Measurements from ENCODE around the gene SFXN3.
A peak's percentile ranks its signal among the peaks of the same experiment; 100 is the strongest.
"Not testable (repeated sequence)": the region's sequence is repeated elsewhere in the genome, so short reads cannot be mapped to it uniquely, and the experiment has no call there.

Gene SFXN3

DNA sequence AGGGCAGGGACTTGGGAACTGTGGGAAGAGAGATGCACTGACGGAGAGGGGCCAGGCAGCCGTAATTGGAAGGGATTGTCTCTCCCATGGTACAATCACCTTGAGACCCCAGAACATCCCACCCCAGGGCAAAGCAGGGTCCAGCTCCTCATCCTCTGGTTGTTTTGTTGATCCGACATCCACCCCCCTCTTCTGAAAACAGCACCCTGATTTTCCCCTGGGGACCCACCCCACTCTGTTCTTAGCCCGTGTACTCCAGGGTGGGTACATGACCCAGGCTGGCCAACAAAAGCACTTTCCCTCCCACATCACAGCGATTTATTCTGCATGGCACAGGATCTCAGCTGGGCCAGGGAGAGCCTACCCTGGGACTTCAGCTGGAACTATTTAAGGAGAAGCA is 14.2 kb upstream of the SFXN3 start:
- no peak for DNase-seq

DNA sequence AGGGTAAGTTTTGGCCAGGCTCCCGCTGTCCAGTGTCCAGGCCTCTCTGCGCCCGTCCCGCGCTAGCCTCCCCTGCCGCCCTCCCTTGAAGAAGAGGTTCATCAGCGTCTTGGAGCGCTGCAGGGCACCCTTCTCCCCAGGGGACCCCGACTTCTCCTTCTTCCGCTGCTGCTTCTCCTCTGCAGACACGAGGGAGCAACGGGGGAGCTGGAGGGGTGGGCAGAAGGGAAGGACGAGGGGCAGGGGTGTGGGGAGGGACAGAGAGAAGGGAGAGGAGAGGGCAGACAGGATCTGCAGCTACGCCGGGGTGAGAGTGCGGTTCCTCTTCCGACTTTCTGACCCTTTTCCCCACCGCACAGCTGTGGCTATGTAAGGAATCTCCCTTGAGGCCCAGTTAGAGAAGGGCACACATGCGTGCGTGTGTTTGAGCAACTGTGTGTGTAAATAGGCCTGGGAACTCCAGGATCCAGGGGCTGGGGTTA is 12.9 kb upstream of the SFXN3 start:
- no peak for DNase-seq

DNA sequence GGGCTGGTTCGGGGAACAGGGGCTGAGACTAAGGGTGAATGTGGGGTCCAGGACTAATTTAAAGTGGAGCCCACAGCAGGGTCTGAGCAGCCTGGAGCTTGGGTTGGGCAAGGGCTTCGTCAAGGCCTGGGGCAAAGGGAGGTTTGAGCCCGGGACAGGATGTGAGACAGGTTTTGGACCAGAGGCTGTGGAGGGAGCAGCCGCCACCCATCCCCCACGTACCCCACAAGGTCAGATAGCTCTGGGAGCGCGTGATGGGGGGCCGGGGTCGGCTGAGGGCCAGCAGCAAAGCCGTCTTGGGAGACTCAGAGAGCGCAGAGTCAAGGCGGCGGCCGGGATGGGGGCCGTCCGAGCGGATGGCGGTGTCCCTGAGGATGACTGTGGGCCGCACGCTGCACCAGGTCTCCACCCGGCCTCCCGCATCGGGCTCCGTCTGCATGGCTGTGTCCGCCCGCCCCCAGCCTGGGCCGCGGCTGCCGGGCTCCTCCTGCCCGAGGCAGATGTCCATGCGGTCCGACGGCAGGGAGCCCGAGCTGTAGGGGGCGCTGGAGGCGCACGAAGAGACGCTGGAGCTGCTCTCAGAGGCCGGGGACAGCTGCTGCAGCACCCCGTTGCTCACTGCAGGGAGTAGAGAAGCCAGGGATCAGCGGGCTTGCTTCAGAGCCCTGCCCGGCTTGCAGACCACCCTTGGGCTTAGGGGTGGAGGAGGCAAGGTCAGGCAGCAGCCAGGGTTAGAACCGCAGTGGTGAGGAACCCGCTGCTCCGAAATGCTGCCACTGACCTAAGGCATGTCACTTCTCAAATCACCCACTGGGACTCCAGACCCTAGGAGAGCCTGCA is 12.2 kb upstream of the SFXN3 start:
- DNase-seq = peak; percentile 58 to 75

DNA sequence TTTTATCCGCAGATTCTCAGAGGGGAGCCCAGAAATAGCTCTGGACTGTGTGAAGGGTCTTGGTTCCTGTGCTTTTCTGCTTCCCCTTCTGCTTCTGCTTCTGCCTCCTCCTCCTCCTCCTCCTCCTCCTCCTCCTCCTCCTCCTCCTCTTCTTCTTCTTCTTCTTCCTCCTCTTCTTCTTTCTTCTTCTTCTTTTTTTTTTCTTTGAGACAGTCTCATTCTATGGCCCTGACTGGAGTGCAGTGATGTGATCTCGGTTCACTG is 11.7 kb upstream of the SFXN3 start:
- no peak for DNase-seq

DNA sequence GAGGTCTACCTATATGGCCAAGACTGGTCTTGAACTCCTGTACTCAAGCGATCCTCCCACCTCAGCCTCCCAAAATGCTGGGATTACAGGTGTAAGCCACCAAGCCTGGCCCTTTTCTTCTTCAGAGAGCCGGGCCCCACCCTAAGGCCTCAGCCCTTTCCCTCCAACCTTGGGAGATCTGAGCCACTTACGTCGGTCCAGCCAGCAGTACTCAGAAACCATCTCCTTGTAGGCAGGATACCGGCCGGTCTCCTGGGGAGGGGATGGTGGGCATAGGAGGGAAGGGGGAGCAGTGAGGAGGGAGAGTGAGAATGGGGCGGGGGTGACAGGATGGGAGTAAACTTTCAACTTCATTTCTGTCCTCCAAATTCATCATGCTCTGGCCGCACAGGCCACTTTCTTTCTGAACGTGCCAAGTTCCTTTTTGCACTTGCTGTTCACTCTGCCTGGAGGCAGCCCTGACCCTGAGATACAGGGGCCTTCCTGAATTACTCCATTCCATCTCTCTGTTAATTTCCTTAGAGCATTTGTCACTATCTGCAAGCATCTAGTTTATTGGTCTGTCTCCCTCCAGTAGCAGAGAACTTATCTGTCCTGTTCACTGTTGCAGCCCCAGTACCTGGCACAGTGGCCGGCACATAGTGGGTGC is 10.5 kb upstream of the SFXN3 start:
- no peak for DNase-seq

DNA sequence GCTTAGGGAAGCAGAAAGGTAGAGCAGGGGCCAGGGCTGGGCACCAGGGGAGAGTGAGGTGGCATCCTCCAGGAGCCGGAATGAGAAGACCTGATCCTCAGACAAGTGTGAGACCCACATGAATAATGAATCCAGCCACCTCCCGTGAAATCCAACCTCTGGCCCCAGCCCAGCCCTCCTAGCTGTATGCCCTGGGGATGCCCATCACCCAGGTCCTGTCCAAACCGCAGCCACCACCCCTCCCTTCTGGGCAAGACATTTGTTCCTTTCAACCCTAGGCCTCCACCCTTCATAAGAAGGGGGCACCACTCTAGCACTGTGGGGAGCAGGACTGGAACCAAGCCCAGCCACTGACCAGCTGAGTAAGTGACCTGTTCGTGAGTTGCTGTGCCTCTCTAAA is 9.8 kb upstream of the SFXN3 start:
- DNase-seq = no peak

DNA sequence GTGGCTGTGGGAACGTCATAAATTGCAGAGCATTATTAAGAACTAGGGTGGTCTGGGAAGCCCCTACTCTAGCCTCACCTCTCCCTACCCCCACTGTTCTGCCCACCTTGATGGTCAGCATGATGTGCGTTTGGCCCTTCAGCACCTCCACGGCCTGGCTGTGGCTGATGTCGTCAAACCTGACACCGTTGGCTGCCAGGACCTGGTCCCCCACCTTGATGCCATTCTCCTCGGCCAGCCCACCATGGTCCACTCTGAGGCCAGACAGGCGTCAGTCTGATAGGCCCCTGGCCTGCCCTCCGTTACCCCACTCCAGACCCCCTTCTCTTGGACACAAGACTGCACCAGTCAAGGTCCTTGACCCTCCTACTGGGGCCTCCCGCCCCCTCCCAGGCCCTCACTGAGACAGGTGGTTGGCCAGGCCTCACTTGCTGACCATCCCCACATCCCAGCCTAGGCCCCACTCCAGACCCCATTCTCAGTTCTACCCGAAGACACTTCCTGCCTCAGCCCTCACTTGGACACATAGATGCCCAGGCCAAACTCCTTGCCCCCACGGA is 9.3 kb upstream of the SFXN3 start:
- DNase-seq = no peak

DNA sequence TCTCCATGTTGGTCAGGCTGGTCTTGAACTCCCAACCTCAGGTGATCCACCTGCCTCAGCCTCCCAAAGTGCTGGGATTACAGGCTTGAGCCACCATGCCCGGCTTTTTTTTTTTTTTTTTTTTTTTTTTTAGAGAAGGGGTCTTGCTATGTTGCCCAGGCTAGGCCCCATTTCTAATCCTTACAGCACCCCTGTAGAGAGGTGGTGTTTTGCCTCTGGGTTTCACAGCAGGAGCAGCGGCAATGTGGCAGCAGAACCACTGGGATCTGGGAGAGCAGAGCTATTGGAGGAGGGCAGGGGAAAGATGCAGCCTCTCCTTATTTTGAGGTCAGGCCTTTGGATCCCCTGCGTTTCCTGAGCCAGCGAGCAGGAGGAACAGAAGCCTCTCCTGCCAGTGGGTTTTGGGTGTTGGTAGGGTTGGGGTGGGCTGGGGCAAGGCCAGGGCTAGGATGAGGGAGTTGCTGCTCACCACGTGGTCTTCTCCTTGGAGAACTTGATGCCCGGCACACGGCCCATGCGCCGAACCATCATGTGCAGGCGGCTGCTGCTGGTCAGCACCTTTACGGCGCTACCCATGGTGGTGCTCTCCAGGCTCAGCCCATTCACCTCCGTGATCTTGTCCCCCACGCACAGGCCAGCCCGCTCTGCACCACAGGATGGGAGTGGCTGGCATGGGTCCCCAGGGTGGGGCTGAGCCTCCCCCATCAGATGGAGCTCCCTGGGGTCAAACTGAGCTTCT is 7.9 kb upstream of the SFXN3 start:
- DNase-seq = no peak

DNA sequence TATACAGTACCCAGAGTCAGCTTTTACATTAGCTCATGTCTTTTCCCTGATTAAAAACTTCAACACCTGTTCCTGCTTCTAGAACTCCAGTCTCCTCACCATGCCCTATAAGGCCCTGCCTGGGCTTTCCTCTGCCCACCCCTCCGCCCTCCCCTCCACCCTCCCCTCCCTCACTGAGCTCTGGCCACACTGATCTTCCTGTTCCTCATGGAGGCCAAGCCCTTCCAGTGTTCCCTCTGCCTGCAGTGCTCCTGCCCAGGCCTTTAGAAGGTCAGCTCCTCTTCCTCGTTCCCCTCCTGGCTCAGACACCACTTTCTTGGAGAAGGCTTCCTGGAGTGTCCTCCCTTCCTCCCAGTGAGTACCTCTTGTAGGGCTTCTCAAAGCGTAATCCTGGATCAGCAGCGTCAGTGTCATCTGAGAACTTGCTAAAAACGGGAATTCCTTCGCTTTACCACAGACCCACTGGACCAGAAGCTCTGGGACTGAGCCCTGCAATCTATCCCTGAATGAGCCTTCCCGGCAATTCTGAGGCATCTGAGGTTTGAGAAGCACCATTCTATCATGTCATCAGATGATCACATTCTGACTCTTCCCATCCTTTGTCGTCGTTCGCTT is 3.8 kb upstream of the SFXN3 start:
- DNase-seq = no peak

DNA sequence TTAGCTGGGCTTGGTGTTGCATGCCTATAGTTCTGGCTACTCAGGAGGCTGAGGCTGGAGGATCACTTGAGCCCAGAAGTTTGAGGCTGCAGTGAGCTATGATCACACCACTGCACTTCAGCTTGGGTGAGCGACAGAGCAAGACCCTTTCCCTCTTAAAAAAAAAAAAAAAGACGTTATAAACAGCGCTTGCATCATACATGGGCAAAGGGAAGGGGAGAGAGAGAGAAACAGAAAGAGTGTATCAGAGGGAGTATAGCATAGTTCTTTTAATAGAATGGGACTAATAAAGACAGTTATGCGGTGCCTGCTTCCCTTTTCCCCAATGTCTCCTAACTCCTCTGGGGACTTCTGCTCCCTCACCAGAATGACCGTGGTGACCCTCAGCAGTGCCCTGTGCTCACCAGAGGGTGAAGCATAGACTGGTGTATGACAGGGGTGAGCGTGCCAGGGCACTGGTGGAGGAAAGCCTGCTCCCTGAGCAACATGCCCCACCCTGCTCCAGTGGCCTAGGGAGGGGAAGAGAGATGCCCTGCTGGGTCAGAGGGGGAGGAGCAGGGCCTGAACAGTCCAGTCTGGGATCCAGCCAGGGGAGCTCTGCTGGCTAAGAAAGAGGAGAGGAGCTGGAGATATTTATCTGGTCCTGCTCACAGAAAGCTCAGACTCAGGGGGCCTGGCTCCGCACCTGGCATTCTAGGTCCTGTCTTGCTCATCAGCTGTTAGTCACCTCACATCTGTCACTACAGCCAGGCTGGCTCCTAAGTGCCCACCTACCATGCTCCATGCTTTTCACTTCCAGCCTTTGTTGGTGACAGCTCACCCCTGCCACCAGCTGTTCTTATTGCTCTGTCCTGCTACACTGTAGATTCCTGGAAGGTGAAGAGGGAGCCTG is 2.3 kb upstream of the SFXN3 start:
- DNase-seq = no peak

DNA sequence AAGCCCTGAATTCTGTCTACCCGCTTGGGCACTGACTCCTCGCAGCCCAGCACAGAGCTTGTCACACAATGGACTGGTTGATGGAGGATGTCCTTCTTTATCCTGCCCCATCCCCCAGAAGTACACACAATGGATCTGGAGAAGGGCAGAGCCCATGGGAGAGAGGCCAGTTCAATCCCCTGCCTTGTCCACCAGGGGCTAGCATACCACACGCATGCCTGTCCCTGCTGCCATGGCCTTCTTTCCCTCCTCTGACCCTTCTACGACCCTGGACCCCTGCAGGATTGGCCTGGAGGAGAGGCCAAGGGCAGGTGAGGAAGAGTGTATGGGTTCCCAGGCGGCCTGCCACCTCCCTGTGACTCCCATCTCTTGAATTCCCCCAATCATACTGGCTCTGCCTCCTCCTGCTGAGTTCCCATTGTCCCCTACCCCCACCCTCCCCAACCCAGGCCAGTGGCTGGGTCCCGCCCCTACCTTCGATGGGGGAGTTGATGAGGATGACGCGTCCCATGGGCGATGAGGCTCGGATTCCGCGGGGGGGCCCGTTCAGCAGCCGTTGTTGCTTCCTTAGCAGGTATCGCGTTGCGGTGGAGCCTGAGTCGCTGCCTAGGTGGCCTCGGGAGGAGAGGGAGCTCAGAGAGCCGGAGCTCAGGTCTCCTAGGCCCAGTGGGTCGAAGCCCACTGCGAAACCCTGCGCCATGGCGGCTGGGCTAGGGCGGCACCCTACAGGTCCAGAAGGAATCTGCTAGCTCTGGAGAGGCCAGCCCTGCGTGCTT is 1.3 kb upstream of the SFXN3 start:
- no peak for DNase-seq

DNA sequence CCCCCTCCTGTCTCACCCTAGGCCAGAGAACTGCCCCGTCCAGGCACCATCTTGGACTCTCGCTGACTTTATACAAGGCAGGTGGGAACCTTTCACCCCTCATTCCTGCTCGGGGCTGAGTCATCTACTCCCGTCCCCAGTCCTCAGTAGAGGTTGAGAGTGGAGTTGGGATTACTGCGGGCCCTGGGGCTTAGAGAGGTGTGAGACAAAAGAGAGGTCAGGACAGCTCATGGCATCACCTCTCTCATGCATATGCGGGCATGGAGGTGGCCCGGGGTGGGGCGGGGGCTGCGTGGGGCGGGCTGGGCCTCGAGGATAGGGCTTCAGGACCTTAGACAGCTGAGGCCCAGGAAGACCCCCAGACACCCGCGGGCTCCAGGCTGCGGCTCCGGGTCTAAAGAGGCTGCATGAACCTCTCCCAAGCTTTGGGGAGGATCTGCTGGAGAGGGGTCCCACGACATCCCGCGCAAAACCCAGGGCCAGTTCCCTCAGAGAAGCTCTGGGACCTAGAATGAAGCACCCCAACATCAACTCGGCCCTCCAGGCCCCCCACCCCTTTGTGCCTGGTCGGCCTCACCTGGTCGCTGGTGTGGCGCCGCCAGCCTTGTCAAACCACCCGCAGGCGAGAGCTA is 422 bp upstream of the SFXN3 start:
- DNase-seq = no peak

DNA sequence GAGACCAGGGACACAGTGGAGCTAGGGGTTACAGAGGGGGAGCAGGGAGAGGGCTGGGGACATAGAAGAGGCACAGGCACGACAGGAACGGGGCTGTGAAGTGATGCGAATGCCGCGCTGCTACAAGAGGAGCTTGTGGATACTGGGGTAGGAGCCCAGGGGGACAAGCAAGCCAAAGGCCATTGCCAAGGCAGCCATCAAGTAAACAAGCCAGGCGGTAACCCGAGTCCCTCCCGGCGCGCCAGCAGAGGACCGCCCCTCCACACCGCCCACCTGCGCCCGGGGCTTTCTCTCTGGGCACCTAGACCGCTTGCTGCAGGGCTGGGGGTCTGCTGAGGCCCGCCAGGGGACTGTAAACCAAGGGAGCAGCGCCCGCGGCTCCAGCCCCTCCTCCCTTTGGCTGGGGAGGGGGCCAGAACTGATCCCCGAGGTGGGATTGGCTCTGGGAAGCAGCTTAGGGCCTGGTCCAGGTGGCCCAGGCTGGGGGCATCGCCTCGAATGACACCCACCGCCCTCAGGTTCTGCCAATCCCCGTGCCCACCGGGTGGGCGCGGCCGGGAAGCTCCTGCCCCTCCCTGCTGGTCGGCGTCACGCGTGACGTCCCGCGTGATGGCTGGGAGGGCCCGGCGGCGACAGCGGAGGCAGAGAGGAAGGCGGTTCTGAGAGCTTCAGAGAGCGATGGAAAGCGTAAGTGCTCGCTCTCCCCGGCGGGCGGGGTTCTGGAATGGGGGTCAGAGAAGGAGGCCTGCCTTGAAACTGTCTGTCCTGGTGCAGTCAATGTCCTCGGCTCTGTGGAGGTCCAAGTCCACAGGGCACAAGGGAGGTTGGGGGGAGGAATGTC is 982 bp downstream of the SFXN3 start:
- DNase-seq = peak; percentile 78 to 87

DNA sequence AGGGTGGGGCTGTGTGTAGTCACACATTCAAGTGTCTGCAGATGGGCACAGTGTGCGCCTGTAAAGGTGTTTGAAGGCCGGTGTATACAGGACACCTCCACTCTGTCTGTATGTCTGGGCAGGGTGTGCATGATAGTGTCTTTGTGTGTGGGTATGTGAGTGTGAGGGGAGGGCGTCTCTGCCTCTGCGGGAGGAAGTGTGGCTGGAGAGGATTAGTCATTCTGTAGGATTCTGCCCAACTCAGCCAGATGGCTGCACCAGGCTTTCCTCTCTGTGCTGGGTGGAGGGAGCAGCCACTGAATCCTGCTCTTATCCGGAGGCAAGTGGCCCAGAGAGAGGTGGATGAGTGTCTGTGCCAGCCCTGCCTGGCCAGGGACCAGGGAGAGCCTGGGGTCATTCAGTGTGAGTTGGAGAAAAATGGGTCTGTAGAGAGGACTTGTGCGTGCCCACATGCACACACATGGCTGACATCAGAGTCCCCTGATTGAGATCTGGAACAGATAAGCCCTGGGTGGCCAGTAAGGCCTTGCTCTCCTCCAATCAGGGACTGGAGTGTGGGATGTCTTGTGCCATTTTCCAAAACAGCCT is 1.7 kb downstream of the SFXN3 start:
- DNase-seq = peak; percentile 37 to 46

DNA sequence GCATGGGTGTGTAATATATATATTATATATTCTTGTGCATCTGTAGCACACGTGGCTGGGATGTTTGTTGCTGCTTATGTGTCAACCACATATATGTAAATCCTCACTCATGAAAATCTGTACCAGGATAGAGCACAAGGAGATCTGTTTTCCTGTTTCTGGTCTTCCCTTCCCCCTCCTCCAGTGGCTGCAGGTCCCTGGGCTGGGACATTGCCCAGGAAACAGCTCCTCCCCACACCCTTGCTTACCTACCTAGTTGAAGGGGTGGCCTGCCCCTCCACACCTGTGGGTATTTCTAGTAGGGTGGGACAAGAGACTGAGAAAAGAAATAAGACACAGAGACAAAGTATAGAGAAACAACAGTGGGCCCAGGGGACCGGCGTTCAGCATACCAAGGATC is 2.2 kb downstream of the SFXN3 start:
- no peak for DNase-seq

DNA sequence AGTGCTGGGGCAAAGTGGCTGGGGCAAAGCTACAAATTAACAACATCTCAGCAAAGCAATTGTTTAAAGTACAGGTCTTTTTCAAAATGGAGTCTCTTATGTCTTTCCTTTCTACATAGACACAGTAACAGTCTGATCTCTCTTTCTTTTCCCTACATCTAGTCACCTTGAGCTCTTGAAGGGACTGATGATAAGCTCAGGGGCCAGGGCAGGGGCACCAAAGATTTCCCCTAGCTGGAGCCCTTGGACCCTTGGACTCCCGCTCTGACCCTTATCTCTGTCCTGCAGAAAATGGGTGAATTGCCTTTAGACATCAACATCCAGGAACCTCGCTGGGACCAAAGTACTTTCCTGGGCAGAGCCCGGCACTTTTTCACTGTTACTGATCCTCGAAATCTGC is 3.4 kb downstream of the SFXN3 start:
- DNase-seq = not testable (repeated sequence)

DNA sequence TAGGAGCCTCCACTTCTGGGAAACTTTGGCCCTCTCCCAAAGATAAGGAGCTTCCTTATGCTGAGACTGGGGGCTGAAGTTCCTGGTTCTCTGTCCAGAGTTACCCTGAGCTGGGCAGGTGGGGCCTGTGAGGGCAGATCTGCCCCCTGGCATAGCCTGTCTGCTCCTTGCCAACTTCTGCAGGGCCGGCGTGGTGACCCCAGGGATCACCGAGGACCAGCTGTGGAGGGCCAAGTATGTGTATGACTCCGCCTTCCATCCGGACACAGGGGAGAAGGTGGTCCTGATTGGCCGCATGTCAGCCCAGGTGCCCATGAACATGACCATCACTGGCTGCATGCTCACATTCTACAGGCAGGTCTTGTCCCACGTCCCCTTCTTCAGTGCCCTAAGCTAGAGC is 4.3 kb downstream of the SFXN3 start:
- no peak for DNase-seq

DNA sequence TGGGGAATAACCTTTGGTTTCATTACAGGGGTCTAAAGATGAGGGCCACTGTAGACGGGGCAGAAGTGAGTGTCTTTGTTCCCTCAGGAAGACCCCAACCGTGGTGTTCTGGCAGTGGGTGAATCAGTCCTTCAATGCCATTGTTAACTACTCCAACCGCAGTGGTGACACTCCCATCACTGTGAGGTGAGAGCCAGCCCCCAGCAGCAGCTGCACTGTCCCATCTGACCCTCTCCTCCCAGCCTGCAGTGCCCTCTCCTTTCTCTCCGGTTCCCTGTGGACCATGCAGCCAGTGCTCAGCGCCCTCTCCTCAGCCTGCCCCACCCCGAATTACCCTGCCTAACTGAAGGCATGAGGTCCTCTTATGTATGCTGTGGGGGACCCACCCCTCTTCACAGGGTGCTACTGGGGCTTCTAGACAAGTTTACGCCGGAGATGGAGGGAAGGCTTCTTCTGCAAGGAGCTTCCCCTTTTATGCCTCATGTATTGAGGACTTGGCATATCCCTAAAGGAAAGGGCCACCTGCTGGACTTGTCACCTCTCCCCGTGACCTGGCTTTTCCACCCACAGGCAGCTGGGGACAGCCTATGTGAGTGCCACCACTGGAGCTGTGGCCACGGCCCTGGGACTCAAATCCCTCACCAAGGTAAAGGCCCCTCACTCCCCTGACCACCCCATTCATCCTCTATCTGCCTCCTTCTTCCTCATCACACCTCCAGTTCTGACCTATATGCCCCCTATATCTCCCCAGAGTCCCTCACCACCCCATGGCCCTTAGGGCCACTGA is 5.1 kb downstream of the SFXN3 start:
- DNase-seq = no peak

DNA sequence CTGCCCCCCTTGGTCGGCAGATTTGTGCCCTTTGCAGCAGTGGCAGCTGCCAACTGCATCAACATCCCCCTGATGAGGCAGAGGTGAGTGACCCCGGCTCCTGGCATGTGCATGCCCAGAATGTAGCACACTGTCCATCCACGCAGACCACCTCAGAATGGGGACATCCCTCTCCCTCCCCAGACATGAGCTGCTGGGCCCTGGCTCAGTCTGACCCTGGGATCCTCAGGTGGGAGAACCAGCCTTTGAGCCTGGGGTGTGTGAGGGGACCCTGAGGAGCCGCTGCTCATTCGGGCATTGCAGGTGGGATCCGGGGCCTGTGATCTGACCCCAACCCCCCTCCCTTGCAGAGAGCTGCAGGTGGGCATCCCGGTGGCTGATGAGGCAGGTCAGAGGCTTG is 5.7 kb downstream of the SFXN3 start:
- no peak for DNase-seq

All from CD4-positive, alpha-beta T cell treated with Interferon alpha-2 for 1 hour (primary cell).